ENCODE measurements around the gene WDFY2.

- TF ChIP-seq CTCF (conservative IDR thresholded peaks at IDR 0.05; ENCODE audit: low read depth in 2 of 2) (no peak), POLR2AphosphoS5 (IDR thresholded peaks at IDR 0.05; ENCODE audit: low read depth) (no peak), EZH2 (IDR thresholded peaks at IDR 0.05; ENCODE audit: low read depth, unreplicated experiment) (no peak), CREB1 (CRISPR knock-in tag; IDR thresholded peaks at IDR 0.05; ENCODE audit: low read depth) (no peak), REST (IDR thresholded peaks at IDR 0.05; ENCODE audit: unreplicated experiment) (no peak), EZH2phosphoT487 (IDR thresholded peaks at IDR 0.05; ENCODE audit: unreplicated experiment) (no peak), STAT1 (IDR thresholded peaks at IDR 0.05; ENCODE audit: unreplicated experiment) (no peak), ZNF114 (CRISPR knock-in tag; IDR thresholded peaks at IDR 0.05) (no peak), NANOG (IDR thresholded peaks at IDR 0.05; ENCODE audit: borderline replicate concordance) (no peak), JUNB (IDR thresholded peaks at IDR 0.05; ENCODE audit: unreplicated experiment) (no peak), ETS1 (IDR thresholded peaks at IDR 0.05) (no peak), ZNF331 (CRISPR knock-in tag; IDR thresholded peaks at IDR 0.05; ENCODE audit: low read depth) (no peak), ZNF462 (CRISPR knock-in tag; IDR thresholded peaks at IDR 0.05) (no peak)
Measured at GRCh38 chr13:51624695-51625345, 40.6 kb downstream of the WDFY2 start.
